Esophagus squamous epithelium (tissue), 5 donors: ENCODE measurements around the gene FRMD3. TPM values are rescaled to one million over a fixed set of nuclear protein-coding genes. Genes with fewer than 3 reads are reported as not detected.

Experiments used
- DNase-seq: peaks from one replicate; lab custom pipeline; 2025; lab: John Stamatoyannopoulos, UW
- H3K27ac ChIP-seq, 4 donors: fragments of 200-600 bp; sonication (generic); one replicate each; pipeline ENCODE4 v1.5.1; 2016 to 2019; ENCODE audit warnings: mild to moderate bottlenecking in 1 of 4
- H3K27me3 ChIP-seq, 4 donors: fragments of 200-600 bp; sonication (generic); 1 replicate in 3 of 4; 2 replicates in 1 of 4; pipeline versions ENCODE4 v1.5.1 to v1.6.0; 2017 to 2021; ENCODE audit warnings: antibody characterized with exemption in 1 of 4
- H3K36me3 ChIP-seq, 3 donors: fragments of 200-600 bp; sonication (generic); one replicate each; pipeline ENCODE4 v1.5.1; 2016 to 2019
- H3K4me1 ChIP-seq, 3 donors: fragments of 200-600 bp; sonication (generic); one replicate each; pipeline ENCODE4 v1.5.1; 2017 to 2019
- H3K4me3 ChIP-seq, 4 donors: fragments of 200-600 bp; sonication (generic); 1 replicate in 3 of 4; 2 replicates in 1 of 4; pipeline ENCODE4 v1.5.1; 2016 to 2019; ENCODE audit warnings: mild to moderate bottlenecking in 2 of 4, moderate library complexity in 1 of 4
- H3K9me3 ChIP-seq, 3 donors: fragments of 200-600 bp; sonication (generic); one replicate each; pipeline ENCODE4 v1.5.1; 2016 to 2019
- POLR2A ChIP-seq, 4 donors: fragments of 450-650 bp; IDR thresholded peaks; one replicate each; pipeline ENCODE4 v1.6.1; 2017; ENCODE audit warnings: antibody characterized with exemption in 4 of 4, mild to moderate bottlenecking in 4 of 4, moderate library complexity in 3 of 4
- WGBS, 2 donors: methylation state at CpG; one replicate each; pipeline ENCODE4 v1.1.5; 2018; 5-methylcytosine and 5-hydroxymethylcytosine counted together
- intact Hi-C: fragments of 100-400 bp; cut with DNase I; formaldehyde crosslinking; loops from one replicate; pipeline ENCODE4 v1.15.0; 2022
- total RNA-seq, 4 donors: library from RNA; depleted of rRNA; stranded (reverse); fragments of >200 nt; gene quantifications; one replicate each; pipeline ENCODE4 v1.1.0, GENCODE V29; 2016
- TF ChIP-seq, protein P1 (sequence below), 6 experiments: fragments of 450-650 bp in 4 of 6; fragments of 200-600 bp in 2 of 6; sonication (generic) in 2 of 6; IDR thresholded peaks; one replicate each; pipeline ENCODE4 v1.5.1; 2016 to 2019; ENCODE audit warnings: antibody characterized with exemption in 6 of 6, mild to moderate bottlenecking in 4 of 6, moderate library complexity in 4 of 6
- donor health status: DM: yes; HTN: yes; CAD: no.

FRMD3 gene
- total RNA-seq, 4 donors from 2014 or later, result 0.27 to 6.9 (median 2.1) TPM

DNA sequence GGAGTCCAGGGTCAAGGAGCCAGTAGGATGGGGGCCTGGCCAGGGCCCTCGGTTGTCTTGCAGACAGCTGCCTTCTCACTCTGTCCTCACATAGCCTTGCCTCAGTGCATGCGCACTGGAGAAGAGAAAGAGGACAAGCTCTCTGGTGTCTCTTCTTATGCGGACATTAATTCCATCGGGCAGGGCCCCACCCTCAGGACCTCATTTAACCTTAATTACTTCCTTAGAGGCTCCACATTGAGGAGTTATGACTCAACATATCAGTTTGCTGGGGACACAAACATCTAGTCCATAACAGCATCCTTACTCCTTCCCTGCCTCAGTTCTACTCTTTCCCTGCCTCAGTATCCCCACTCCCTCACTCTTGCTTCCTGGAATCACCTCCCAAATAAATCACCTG lies 78.4 kb downstream of the FRMD3 start:
- no peaks in the 10 kb centered on the region for H3K9me3 ChIP-seq
- H3K4me1 ChIP-seq, result no peaks in the 10 kb centered on the region
- intact Hi-C loops, result no loop called here
- H3K27ac ChIP-seq, result no peak overlapping the region
- no peak for TF ChIP-seq POLR2A (IDR thresholded peaks at IDR 0.05)
- TF ChIP-seq, protein P1, sequence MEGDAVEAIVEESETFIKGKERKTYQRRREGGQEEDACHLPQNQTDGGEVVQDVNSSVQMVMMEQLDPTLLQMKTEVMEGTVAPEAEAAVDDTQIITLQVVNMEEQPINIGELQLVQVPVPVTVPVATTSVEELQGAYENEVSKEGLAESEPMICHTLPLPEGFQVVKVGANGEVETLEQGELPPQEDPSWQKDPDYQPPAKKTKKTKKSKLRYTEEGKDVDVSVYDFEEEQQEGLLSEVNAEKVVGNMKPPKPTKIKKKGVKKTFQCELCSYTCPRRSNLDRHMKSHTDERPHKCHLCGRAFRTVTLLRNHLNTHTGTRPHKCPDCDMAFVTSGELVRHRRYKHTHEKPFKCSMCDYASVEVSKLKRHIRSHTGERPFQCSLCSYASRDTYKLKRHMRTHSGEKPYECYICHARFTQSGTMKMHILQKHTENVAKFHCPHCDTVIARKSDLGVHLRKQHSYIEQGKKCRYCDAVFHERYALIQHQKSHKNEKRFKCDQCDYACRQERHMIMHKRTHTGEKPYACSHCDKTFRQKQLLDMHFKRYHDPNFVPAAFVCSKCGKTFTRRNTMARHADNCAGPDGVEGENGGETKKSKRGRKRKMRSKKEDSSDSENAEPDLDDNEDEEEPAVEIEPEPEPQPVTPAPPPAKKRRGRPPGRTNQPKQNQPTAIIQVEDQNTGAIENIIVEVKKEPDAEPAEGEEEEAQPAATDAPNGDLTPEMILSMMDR (IDR thresholded peaks at IDR 0.05), result no peak
- no peaks in the 10 kb centered on the region for H3K36me3 ChIP-seq
- DNase-seq, result no peak
- WGBS, 2 donors, result 81 to 84% methylated on average over 4 of the region's 4 CpGs
- H3K27me3 ChIP-seq, result no peaks in the 10 kb centered on the region
- H3K4me3 ChIP-seq, result no peak overlapping the region

DNA sequence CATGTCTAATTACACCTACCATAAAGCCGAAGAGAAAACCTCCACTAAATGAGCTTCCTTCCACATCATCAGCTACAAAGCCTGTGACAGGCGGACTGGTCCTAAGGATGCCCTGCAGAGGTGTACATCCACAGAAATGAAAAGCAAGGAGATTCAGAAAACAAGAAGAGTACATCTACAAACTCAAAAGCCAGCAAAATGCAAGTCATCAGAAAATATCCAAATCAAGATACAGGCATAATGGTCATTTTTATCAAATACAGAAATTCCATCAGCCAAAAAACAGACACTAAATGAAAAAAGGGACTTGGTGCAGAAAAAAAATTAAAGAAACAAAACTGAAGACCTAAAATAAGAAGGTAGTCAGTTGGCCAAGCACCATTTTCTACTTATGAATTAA lies 79.7 kb downstream of the FRMD3 start:
- intact Hi-C loops, result no loop called here
- TF ChIP-seq POLR2A (IDR thresholded peaks at IDR 0.05), result no peak
- TF ChIP-seq, protein P1 (IDR thresholded peaks at IDR 0.05), result no peak
- no peaks in the 10 kb centered on the region for H3K4me1 ChIP-seq
- no peak overlapping the region for H3K27ac ChIP-seq
- no peak overlapping the region for H3K4me3 ChIP-seq
- no peaks in the 10 kb centered on the region for H3K9me3 ChIP-seq
- no peaks in the 10 kb centered on the region for H3K36me3 ChIP-seq
- 85 to 88% methylated on average over 2 of the region's 2 CpGs for WGBS, 2 donors
- no peak for DNase-seq
- no peaks in the 10 kb centered on the region for H3K27me3 ChIP-seq

DNA sequence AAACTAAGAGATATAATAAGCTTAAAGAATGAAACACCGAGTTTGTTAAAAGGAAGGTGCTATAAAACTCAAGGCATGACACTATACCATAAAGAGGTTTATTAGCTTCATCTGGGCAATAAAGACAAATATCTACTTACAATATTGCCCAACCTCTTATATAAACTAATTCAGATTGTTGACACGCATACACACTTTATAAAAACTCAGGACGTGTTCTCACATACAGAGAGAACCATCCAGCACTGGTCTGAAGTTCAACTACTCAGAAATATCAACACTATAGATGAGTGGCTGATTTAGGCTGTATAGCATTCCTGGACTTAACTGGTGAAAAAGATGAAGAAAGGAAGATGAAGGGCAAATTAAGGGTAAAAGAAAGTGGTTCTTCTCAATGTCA lies 81.2 kb downstream of the FRMD3 start:
- WGBS, 2 donors, result 82 to 84% methylated on average over 3 of the region's 3 CpGs

DNA sequence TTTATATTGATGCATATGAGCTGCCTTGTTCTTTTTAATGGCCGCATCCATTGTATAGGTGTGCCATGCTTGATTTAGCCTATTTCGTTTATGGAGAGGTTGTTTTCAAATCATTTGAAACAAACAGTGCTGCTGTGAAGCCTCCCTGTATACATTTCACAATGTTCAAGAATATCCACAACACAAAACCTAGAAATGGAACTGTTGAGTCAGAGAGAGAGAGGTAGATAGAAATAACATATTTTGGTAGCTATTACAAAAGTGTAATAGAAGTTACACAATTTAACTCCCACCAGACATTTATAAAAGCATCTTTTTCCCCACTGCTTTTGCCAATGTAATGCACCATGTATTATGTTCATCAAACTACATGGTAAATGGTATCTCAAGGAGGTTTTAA lies 82.0 kb downstream of the FRMD3 start:
- 80 to 84% methylated on average over 2 of the region's 2 CpGs for WGBS, 2 donors
- Histone ChIP-seq H3K27ac (no peak overlapping the region), H3K4me3 (no peak overlapping the region), H3K9me3 (no peaks in the 10 kb centered on the region), H3K36me3 (no peaks in the 10 kb centered on the region), H3K27me3 (no peaks in the 10 kb centered on the region), H3K4me1 (no peaks in the 10 kb centered on the region)
- no peak for DNase-seq
- TF ChIP-seq, protein P1 (IDR thresholded peaks at IDR 0.05), result no peak
- no peak for TF ChIP-seq POLR2A (IDR thresholded peaks at IDR 0.05)
- intact Hi-C loops, result no loop called here

More for the DNA sequence above, 81.2 kb downstream of the FRMD3 start:
- no peaks in the 10 kb centered on the region for H3K36me3 ChIP-seq
- H3K9me3 ChIP-seq, result no peaks in the 10 kb centered on the region
- H3K27me3 ChIP-seq, result no peaks in the 10 kb centered on the region
- intact Hi-C loops, result no loop called here
- H3K4me1 ChIP-seq, result no peaks in the 10 kb centered on the region
- no peak for TF ChIP-seq POLR2A (IDR thresholded peaks at IDR 0.05)
- TF ChIP-seq, protein P1 (IDR thresholded peaks at IDR 0.05), result no peak
- no peak for DNase-seq
- no peak overlapping the region for H3K27ac ChIP-seq
- H3K4me3 ChIP-seq, result no peak overlapping the region

DNA sequence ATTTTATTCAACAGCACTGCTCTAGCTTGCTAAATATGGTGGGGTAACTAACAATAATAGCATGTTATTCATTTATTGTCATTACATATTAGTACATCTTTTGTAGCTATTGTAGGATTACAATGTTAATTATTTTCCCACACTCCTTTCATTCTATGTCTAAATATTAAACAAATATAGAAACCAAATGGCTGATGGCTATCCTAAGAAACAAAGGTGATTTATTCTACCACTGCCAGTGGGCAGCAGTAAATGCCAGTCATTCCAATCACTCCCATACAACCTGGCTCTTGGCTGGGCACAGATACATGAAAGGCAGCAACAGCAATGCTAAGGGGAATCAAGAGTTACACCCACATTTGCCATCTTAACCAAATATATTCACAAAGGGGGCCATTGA lies 84.1 kb downstream of the FRMD3 start:
- TF ChIP-seq, protein P1 (IDR thresholded peaks at IDR 0.05), result no peak
- no peak for TF ChIP-seq POLR2A (IDR thresholded peaks at IDR 0.05)
- H3K4me1 ChIP-seq, result no peaks in the 10 kb centered on the region
- intact Hi-C loops, result no loop called here
- no peaks in the 10 kb centered on the region for H3K36me3 ChIP-seq
- no peak overlapping the region for H3K27ac ChIP-seq
- H3K27me3 ChIP-seq, result no peaks in the 10 kb centered on the region
- no peak for DNase-seq
- H3K4me3 ChIP-seq, result no peak overlapping the region
- H3K9me3 ChIP-seq, result no peaks in the 10 kb centered on the region
